GM21423 (cell line): ENCODE measurements around the gene TPBG.
"Not testable (repeated sequence)": the region's sequence is repeated elsewhere in the genome, so short reads cannot be mapped to it uniquely, and the experiment has no call there.

Experiments used
- ATAC-seq: cut with Tn5 transposase; IDR thresholded peaks from one replicate; pipeline ENCODE4 v1.9.1; 2021; ENCODE audit warnings: mild to moderate bottlenecking, moderate library complexity; ENCODE audit not compliant: unreplicated experiment

Gene TPBG

DNA sequence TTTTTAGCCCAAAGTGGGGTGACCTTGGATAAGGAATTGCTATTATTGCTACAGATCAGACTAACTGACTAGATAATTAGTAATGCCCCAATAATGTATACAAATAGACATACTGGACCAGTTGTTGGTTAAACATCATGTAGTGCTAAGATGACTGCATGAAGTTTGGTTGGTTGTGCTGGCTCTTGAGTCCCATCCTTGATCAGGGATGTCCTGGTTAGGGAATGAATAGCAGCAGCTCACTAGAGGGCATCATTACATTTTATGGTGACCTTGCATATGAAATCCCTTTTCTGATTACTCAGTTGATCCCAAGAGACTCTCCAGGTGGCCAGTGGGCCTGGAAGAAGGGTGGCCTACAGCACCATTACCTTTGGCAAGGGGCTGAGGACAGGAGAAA, 10.9 kb downstream of the TPBG start:
- ATAC-seq: no peak

DNA sequence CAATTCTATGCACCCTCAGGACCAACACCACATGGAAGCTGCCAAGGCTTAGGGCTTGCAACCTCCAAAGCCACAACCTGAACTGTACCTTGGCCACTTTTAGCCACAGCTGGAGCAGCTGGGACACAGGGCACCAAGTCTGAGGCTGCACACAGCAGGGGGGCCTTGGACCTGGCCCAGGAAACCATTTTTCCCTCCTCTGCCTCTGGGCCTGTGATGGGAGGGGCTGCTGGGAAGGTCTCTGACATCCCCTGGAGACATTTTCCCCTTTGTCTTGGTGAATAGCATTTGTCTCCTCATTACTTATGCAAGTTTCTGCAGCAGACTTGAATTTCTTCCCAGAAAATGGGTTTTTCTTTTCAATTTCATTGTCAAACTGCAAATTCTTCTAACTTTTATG, 13.0 kb downstream of the TPBG start:
- no peak for ATAC-seq

DNA sequence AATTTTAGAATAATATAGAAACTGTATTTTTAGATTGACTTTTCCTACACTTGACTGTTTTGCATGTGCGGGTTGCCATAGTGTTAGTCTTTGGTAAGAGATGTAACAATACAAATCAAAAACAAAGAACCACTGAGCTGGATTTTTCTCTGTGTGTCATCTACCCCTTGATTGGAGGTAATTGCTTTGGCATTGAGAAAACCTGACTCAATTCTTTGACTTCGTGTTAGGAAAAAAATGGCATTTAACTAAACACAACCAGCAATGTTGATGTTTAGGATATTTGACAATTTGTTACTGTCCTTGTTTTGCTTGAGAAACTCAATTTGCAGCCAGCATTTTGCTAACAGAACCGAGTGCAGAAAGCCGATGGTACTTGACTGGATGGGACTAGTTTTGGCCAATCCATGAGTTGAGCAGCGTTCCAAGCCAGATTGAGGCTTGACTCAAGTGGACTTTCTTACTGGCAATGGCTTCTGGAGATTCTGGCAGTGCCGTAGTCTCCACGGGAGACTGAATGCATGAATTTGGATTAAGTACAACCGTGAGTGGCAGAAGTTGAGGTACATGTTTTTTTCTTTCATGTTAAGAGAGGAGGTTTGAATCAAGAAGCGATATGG, 17.1 kb downstream of the TPBG start:
- no peak for ATAC-seq

DNA sequence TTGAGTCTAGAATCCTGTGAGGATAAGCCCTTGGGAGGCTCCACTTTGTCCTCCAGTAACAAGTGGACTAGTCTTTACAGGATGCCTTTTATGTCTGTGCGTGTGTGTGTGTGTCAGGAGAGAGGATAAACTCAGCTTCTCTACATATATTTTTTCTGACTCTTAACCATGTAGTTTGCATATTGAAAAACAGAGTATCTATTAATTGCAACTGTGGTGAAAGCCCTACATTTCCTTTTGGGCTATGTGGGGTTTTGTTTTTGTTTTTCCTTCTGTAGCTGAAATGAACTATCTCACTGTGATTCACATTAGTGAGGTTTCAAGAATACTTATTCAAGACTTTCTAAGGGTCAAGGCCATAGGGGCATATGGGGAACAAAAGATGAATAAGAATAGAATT, 17.7 kb downstream of the TPBG start:
- peak; percentile 77 for ATAC-seq

GRCh38 chr6:82385102-82385501, 21.5 kb downstream of the TPBG start:
- ATAC-seq: no peak

GRCh38 chr6:82385546-82385945, 21.9 kb downstream of the TPBG start:
- ATAC-seq: no peak

GRCh38 chr6:82385961-82386360, 22.3 kb downstream of the TPBG start:
- no peak for ATAC-seq

DNA sequence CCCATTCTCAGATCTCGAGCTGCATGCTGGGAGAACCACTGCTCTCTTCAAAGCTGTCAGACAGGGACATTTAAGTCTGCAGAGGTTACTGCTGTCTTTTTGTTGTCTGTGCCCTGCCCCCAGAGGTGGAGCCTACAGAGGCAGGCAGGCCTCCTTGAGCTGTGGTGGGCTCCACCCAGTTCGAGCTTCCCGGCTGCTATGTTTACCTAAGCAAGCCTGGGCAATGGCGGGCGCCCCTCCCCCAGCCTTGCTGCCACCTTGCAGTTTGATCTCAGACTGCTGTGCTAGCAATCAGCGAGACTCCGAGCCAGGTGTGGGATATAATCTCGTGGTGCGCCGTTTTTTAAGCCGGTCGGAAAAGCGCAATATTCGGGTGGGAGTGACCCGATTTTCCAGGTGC, 31.2 kb downstream of the TPBG start:
- ATAC-seq: not testable (repeated sequence)

GRCh38 chr6:82396964-82397751, 33.5 kb downstream of the TPBG start:
- no peak for ATAC-seq

GRCh38 chr6:82397962-82398692, 34.5 kb downstream of the TPBG start:
- ATAC-seq: no peak

DNA sequence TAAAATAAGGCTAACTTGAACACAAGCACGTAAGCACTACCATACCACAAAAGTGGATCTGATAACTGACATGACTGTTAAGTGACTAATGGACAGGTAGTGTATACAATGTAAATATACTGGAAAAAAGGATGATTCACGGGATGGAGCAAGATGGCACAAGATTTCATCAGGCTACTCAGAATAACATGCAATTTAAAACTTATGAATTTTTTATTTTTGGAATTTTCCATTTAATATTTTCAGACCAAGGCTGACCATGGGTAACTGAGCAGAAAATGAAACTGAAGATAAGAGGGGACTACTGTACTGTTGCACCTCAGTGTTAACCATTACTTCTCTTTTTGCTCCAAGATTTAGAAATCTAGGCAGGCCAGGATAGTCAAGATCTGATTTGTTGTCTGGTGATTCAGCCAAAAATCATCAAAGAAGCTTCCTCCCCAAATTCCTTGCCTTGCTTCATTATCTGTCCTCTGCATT, 45.4 kb downstream of the TPBG start:
- ATAC-seq: no peak

GRCh38 chr6:82410151-82410648, 46.6 kb downstream of the TPBG start:
- ATAC-seq: no peak

- ATAC-seq: no peak
Measured at GRCh38 chr6:82413868-82414267, 50.3 kb downstream of the TPBG start.

DNA sequence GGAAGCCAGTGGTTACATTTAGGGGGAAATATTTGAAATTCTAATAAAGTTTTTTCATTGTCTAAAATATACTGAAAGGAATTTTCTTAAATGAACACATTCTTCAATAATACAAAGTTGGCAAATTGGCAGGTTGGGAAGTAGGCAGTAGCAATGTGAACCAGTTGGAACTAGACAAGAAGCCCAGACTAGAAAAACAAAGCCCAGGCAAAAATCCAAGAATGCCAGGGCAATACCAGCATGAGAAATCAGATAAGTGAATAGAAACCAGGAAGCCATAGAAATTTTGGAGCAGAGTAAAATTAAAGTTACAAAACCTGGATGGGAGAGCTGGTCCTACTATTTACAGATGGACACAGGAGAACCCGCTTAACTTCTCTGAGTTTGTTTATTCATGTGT, 52.2 kb downstream of the TPBG start:
- no peak for ATAC-seq

DNA sequence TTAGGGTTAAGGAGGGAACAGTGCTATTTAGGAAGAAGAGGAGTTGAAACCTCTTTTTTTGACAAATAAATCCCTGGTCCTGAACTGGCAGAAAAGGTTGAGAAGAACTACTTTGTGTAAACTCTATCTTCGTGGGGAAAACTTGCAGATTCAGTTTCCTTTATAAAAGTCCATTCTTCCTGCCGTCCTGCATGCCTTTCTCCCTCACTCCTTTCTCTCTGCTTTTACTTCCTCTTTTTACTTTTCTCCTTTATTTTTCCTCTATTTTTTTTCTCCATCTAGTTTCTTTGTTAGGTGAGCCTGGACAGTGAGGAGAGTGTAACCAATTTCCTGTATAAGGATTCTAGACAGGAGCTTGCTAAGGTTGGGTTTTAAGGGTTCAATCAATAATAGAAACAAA, 52.7 kb downstream of the TPBG start:
- ATAC-seq: no peak
